ENCODE measurements around the gene TMEFF1. TPM values are rescaled to one million over a fixed set of nuclear protein-coding genes. Genes with fewer than 3 reads are reported as not detected.

Gene TMEFF1
- total and polyA plus RNA-seq, 10 of the 15 experiments (the other 5 are each of a cell fraction or from before 2014, with no cell fraction given) = 0.03 to 0.55 (median 0.11) TPM; not detected in 3

DNA sequence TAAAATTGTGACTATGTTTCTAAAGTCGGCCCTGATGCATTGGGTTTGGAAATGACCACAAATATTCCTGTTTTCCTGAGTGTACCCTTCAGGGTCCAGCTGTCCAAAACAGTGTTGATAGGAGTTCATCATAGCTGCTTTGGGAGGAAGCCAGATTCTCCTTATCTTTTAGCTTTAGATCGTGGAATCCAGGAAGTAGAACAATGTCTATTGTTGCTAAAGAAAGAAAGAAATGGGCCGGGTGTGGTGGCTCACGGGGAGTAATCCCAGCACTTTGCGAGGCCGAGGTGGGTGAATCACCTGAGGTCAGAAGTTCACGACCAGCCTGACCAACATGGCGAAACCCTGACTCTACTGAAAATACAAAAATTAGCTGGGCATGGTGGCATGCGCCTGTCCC lies 114.4 kb downstream of the TMEFF1 start (continued):
- TF ChIP-seq MTA3 (IDR thresholded peaks at IDR 0.05; ENCODE audit: borderline replicate concordance, low read length) = no peak
- TF ChIP-seq RAD21 (IDR thresholded peaks at IDR 0.05; ENCODE audit: insufficient read depth, low read depth, low read length) = no peak
- no peak for TF ChIP-seq TBL1XR1 (IDR thresholded peaks at IDR 0.05; ENCODE audit: low read depth, low read length)

GRCh38 chr9:100589582-100589981 lies 116.6 kb downstream of the TMEFF1 start:
- no peaks in the 10 kb centered on the region for H3K9me3 ChIP-seq (replicated peaks; ENCODE audit: control insufficient read depth, insufficient read depth, low read length)
- no peaks in the 10 kb centered on the region; a peak in 2 of 4 replicates for H3K27me3 ChIP-seq (replicated peaks in 1 of 2; ENCODE audit: control insufficient read depth in 2 of 2, insufficient read depth in 2 of 2, low read length in 1 of 2)
- DNase-seq (ENCODE audit: low read depth, low spot score) = no peak
- no peaks in the 10 kb centered on the region for H3K79me2 ChIP-seq (ENCODE audit: control insufficient read depth, insufficient read depth, low read length)
- H3K27ac ChIP-seq (ENCODE audit: control insufficient read depth, insufficient read depth) = no peak overlapping the region
- no peak overlapping the region for H3K9ac ChIP-seq (ENCODE audit: control insufficient read depth, insufficient read depth, low read length)
- no peak overlapping the region for H2AFZ ChIP-seq (ENCODE audit: control insufficient read depth, low read depth, low read length)
- intact Hi-C loops (cut with micrococcal nuclease; ENCODE audit: unreplicated experiment) (no loop called here), in situ Hi-C loops (cut with MboI) (loop anchor here (25.0 kb wide), 1 partner anchor 577 kb away; no protein-coding TSS in a partner anchor)
- no peaks in the 10 kb centered on the region for H3K4me1 ChIP-seq (ENCODE audit: control insufficient read depth, insufficient read depth, low read length)
- ATAC-seq = no peak
- H3K4me2 ChIP-seq (ENCODE audit: control insufficient read depth, insufficient read depth) = no peak overlapping the region
- no peak overlapping the region for H3K4me3 ChIP-seq
- WGBS (ENCODE audit: insufficient coverage, insufficient replicate concordance, low lambda C conversion rate, missing lambda C conversion rate) = 53% methylated on average over 5 of the region's 5 CpGs
- BruUV-seq (replicated peaks) = no TSS peak
- POLR2A ChIA-PET = no interaction called here
- RAD21 ChIA-PET (ENCODE audit: unreplicated experiment) = no interaction called here
- CTCF ChIA-PET = no interaction called here
- H4K20me1 ChIP-seq (ENCODE audit: control insufficient read depth, insufficient read depth) = no peaks in the 10 kb centered on the region
- SMC1A ChIA-PET (ENCODE audit: uncharacterized antibody, unreplicated experiment) = interaction anchor here (1.2 to 1.5 kb wide), 2 partner anchors 8 to 10 kb away, joined by 3 to 4 read pairs; no protein-coding TSS in a partner anchor
- FAIRE-seq = no peak
- no peaks in the 10 kb centered on the region for H3K36me3 ChIP-seq (ENCODE audit: control insufficient read depth in 2 of 2, insufficient read depth in 2 of 2, low read length in 1 of 2)
- TF ChIP-seq CUX1 (IDR thresholded peaks at IDR 0.05; ENCODE audit: insufficient replicate concordance, low read depth, low read length) = no peak
- TF ChIP-seq DPF2 (IDR thresholded peaks at IDR 0.05) = no peak
- TF ChIP-seq ZNF592 (IDR thresholded peaks at IDR 0.05) = no peak
- TF ChIP-seq ZBTB4 (CRISPR knock-in tag; IDR thresholded peaks at IDR 0.05) = no peak
- TF ChIP-seq SMAD5 (IDR thresholded peaks at IDR 0.05; ENCODE audit: low read depth) = no peak
- no peak for TF ChIP-seq YY1 (IDR thresholded peaks at IDR 0.05; ENCODE audit: low read depth, low read length)
- TF ChIP-seq TCF3 (IDR thresholded peaks at IDR 0.05; ENCODE audit: borderline replicate concordance, insufficient read depth, low read depth, low read length) = no peak
- no peak for TF ChIP-seq RAD51 (IDR thresholded peaks at IDR 0.05)

All from GM12878 (cell line).